Measurements from ENCODE around the gene TSHZ2. TPM values are rescaled to one million over a fixed set of nuclear protein-coding genes. Genes with fewer than 3 reads are reported as not detected.

TSHZ2 gene
- total RNA-seq, 1 experiment from 2014 or later, result 0.20 TPM

DNA sequence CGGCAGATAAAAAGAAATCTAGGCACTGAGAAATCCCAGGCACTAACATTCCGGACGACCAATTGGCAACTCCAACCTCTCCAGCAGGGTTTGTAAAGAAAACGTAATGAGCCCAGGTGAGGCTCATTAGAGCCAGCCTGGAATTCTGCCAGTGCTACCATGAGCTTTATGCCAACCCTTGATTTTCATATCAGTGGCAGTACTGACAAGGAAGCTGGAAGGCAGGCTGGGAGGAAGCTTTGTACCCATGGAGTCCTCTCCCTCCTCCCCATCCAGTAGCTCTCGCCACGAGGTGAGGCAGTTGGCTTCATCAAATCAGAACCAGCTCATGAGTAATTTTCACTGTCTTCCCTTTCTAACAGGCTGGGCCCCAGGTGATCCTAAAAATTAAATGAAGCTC lies 371.3 kb downstream of the TSHZ2 start:
- ChIA-PET POLR2A (no interaction called here), CTCF (interaction anchor here (1.4 kb wide), 1 partner anchor 204 kb away, joined by 9 read pairs; no protein-coding TSS in a partner anchor)
- H3K4me3 Mint-ChIP-seq, result no peak overlapping the region
- no peak for TF ChIP-seq ZNF423 (CRISPR knock-in tag; IDR thresholded peaks at IDR 0.05)
- TF ChIP-seq EMX1 (CRISPR knock-in tag; IDR thresholded peaks at IDR 0.05), result no peak
- ATAC-seq (no peak), DNase-seq (ENCODE audit: low spot score) (no peak)
- H3K4me1 Mint-ChIP-seq, result peaks cover 12% of the 10 kb centered on the region
- H3K9me3 Mint-ChIP-seq, result no peaks in the 10 kb centered on the region
- H3K27ac Mint-ChIP-seq, result no peak overlapping the region
- no peaks in the 10 kb centered on the region for H3K36me3 Mint-ChIP-seq
- peaks cover 5% of the 10 kb centered on the region; the same call in 1 of the 2 replicates for H3K27me3 Mint-ChIP-seq (ENCODE audit: low read depth)

GRCh38 chr20:53344891-53345290 lies 372.7 kb downstream of the TSHZ2 start:
- Mint-ChIP-seq H3K9me3 (peaks cover 1% of the 10 kb centered on the region; the same call in 1 of the 2 replicates), H3K4me3 (no peak overlapping the region)
- TF ChIP-seq, protein P1, sequence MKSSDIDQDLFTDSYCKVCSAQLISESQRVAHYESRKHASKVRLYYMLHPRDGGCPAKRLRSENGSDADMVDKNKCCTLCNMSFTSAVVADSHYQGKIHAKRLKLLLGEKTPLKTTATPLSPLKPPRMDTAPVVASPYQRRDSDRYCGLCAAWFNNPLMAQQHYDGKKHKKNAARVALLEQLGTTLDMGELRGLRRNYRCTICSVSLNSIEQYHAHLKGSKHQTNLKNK (CRISPR knock-in tag; IDR thresholded peaks at IDR 0.05), result no peak
- TF ChIP-seq CREM (CRISPR knock-in tag; IDR thresholded peaks at IDR 0.05), result no peak
- TF ChIP-seq NFE2L1 (CRISPR knock-in tag; IDR thresholded peaks at IDR 0.05), result no peak
- no peak for TF ChIP-seq RELA (CRISPR knock-in tag; IDR thresholded peaks at IDR 0.05; ENCODE audit: borderline replicate concordance)
- no peak for TF ChIP-seq NFYB (CRISPR knock-in tag; conservative IDR thresholded peaks at IDR 0.05; ENCODE audit: low read depth)
- no peak for TF ChIP-seq FOXP1 (CRISPR knock-in tag; IDR thresholded peaks at IDR 0.05; ENCODE audit: borderline replicate concordance)
- TF ChIP-seq, protein P2, sequence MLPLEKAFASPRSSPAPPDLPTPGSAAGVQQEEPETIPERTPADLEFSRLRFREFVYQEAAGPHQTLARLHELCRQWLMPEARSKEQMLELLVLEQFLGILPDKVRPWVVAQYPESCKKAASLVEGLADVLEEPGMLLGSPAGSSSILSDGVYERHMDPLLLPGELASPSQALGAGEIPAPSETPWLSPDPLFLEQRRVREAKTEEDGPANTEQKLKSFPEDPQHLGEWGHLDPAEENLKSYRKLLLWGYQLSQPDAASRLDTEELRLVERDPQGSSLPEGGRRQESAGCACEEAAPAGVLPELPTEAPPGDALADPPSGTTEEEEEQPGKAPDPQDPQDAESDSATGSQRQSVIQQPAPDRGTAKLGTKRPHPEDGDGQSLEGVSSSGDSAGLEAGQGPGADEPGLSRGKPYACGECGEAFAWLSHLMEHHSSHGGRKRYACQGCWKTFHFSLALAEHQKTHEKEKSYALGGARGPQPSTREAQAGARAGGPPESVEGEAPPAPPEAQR (CRISPR knock-in tag; IDR thresholded peaks at IDR 0.05), result no peak
- TF ChIP-seq, protein P3, sequence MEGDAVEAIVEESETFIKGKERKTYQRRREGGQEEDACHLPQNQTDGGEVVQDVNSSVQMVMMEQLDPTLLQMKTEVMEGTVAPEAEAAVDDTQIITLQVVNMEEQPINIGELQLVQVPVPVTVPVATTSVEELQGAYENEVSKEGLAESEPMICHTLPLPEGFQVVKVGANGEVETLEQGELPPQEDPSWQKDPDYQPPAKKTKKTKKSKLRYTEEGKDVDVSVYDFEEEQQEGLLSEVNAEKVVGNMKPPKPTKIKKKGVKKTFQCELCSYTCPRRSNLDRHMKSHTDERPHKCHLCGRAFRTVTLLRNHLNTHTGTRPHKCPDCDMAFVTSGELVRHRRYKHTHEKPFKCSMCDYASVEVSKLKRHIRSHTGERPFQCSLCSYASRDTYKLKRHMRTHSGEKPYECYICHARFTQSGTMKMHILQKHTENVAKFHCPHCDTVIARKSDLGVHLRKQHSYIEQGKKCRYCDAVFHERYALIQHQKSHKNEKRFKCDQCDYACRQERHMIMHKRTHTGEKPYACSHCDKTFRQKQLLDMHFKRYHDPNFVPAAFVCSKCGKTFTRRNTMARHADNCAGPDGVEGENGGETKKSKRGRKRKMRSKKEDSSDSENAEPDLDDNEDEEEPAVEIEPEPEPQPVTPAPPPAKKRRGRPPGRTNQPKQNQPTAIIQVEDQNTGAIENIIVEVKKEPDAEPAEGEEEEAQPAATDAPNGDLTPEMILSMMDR (IDR thresholded peaks at IDR 0.05), result no peak
- no peak for TF ChIP-seq PREB (CRISPR knock-in tag; IDR thresholded peaks at IDR 0.05; ENCODE audit: borderline replicate concordance)
- no peak for TF ChIP-seq IRF2 (CRISPR knock-in tag; IDR thresholded peaks at IDR 0.05; ENCODE audit: borderline replicate concordance, low read depth)
- TF ChIP-seq FOXK1 (CRISPR knock-in tag; IDR thresholded peaks at IDR 0.05), result no peak
- no peak for TF ChIP-seq MAX (CRISPR knock-in tag; IDR thresholded peaks at IDR 0.05)
- no peak for TF ChIP-seq CBFB (CRISPR knock-in tag; IDR thresholded peaks at IDR 0.05; ENCODE audit: low read depth)
- no peak for TF ChIP-seq EMX1 (CRISPR knock-in tag; IDR thresholded peaks at IDR 0.05)
- TF ChIP-seq TCF7 (CRISPR knock-in tag; IDR thresholded peaks at IDR 0.05; ENCODE audit: low read depth), result no peak
- TF ChIP-seq, protein P4, sequence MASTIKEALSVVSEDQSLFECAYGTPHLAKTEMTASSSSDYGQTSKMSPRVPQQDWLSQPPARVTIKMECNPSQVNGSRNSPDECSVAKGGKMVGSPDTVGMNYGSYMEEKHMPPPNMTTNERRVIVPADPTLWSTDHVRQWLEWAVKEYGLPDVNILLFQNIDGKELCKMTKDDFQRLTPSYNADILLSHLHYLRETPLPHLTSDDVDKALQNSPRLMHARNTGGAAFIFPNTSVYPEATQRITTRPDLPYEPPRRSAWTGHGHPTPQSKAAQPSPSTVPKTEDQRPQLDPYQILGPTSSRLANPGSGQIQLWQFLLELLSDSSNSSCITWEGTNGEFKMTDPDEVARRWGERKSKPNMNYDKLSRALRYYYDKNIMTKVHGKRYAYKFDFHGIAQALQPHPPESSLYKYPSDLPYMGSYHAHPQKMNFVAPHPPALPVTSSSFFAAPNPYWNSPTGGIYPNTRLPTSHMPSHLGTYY (CRISPR knock-in tag; IDR thresholded peaks at IDR 0.05), result no peak
- TF ChIP-seq HMGA2 (CRISPR knock-in tag; IDR thresholded peaks at IDR 0.05), result no peak
- TF ChIP-seq MXD4 (CRISPR knock-in tag; IDR thresholded peaks at IDR 0.05; ENCODE audit: borderline replicate concordance), result no peak

More at GRCh38 chr20:53344891-53345290, 372.7 kb downstream of the TSHZ2 start:
- ATAC-seq (no peak), DNase-seq (ENCODE audit: low spot score) (no peak)
- Mint-ChIP-seq H3K4me1 (peaks cover 10% of the 10 kb centered on the region), H3K27ac (no peak overlapping the region), H3K27me3 (ENCODE audit: low read depth) (peaks cover 5% of the 10 kb centered on the region; the same call in 1 of the 2 replicates), H3K36me3 (no peaks in the 10 kb centered on the region)
- ChIA-PET POLR2A (no interaction called here), CTCF (no interaction called here)

All from WTC11 (cell line).